C4-2B (cell line): ENCODE results near the gene KLHL8.

Experiments
- ZFX ChIP-seq: fragments of 450-650 bp; IDR thresholded peaks from 2 replicates; pipeline ENCODE4 v1.6.1; 2017
- TF ChIP-seq, protein P1 (sequence below): fragments of 450-650 bp; conservative IDR thresholded peaks from 2 replicates; pipeline ENCODE4 v1.5.1; 2017; ENCODE audit warnings: mild to moderate bottlenecking

GRCh38 chr4:87235020-87235671 lies 14.7 kb upstream of the KLHL8 start:
- TF ChIP-seq, protein P1, sequence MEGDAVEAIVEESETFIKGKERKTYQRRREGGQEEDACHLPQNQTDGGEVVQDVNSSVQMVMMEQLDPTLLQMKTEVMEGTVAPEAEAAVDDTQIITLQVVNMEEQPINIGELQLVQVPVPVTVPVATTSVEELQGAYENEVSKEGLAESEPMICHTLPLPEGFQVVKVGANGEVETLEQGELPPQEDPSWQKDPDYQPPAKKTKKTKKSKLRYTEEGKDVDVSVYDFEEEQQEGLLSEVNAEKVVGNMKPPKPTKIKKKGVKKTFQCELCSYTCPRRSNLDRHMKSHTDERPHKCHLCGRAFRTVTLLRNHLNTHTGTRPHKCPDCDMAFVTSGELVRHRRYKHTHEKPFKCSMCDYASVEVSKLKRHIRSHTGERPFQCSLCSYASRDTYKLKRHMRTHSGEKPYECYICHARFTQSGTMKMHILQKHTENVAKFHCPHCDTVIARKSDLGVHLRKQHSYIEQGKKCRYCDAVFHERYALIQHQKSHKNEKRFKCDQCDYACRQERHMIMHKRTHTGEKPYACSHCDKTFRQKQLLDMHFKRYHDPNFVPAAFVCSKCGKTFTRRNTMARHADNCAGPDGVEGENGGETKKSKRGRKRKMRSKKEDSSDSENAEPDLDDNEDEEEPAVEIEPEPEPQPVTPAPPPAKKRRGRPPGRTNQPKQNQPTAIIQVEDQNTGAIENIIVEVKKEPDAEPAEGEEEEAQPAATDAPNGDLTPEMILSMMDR = no peak
- no peak for TF ChIP-seq ZFX
